ENCODE results near the gene SPRYD3.

GRCh38 chr12:53049571-53050318, 29.4 kb downstream of the SPRYD3 start, which contains the start of gene TNS2:
- TF ChIP-seq CTCF (conservative IDR thresholded peaks at IDR 0.05; ENCODE audit: low read depth, low read length) (no peak), EZH2 (IDR thresholded peaks at IDR 0.05; ENCODE audit: low read length, unreplicated experiment) (no peak), EZH2phosphoT487 (IDR thresholded peaks at IDR 0.05; ENCODE audit: borderline replicate concordance, low read length) (no peak)

Measured in PC-3 (cell line).